HepG2 (cell line): ENCODE measurements around the gene TTC19. TPM values are rescaled to one million over a fixed set of nuclear protein-coding genes. Genes with fewer than 3 reads are reported as not detected.

Experiments used
- ATAC-seq: fragments of 200-7000 bp; cut with Tn5 transposase; 3 replicates; pipeline ENCODE4 v1.9.1; 2020; ENCODE audit warnings: mild to moderate bottlenecking, moderate library complexity
- BruUV-seq: library from RNA; stranded (reverse); fragments of 400-500 nt; replicated peaks from 2 replicates; lab custom pipeline; 2021; lab: Mats Ljungman, UMichigan
- CTCF ChIA-PET: fragments of 300-600 bp; formaldehyde crosslinking; extraction: SDS; loops from one replicate; lab custom pipeline; 2021; ENCODE audit warnings: low total read pairs, inconsistent platforms, low intra/inter-chr PET ratio; lab: Yijun Ruan, JAX
- POLR2A ChIA-PET: fragments of 350-600 bp; sonication (Branson Sonifier 250); formaldehyde crosslinking; loops from one replicate; lab custom pipeline; 2020; ENCODE audit warnings: antibody characterized with exemption, inconsistent platforms; lab: Yijun Ruan, JAX
- DNase-seq: peaks from one replicate; pipeline ENCODE4 v3.0.0-alpha.2; 2015; ENCODE audit warnings: low spot score
- FAIRE-seq: peaks from 3 replicates; lab custom pipeline; 2011; peaks lifted over from hg19 to GRCh38; lab: Jason Lieb, UNC
- H2AFZ ChIP-seq: one replicate; pipeline ENCODE4 v1.6.1; 2011; ENCODE audit warnings: low read length, inconsistent platforms
- H3K27ac ChIP-seq: fragments of 300-600 bp; 3 replicates; pipeline ENCODE4 v1.8.0; 2011; ENCODE audit warnings: mixed run types, mild to moderate bottlenecking, mixed read lengths, low read length, inconsistent platforms; ENCODE audit not compliant: insufficient read depth; ENCODE audit errors: extremely low read length
- H3K27me3 ChIP-seq, 2 experiments: fragments of 200-600 bp in 1 of 2; 2 replicates in 1 of 2; 3 replicates in 1 of 2; pipeline versions ENCODE4 v1.6.0 to v1.8.0; 2011; ENCODE audit warnings: low read length in 2 of 2, mild to moderate bottlenecking in 2 of 2, moderate library complexity in 2 of 2, inconsistent platforms in 1 of 2; ENCODE audit not compliant: insufficient read depth in 2 of 2, control insufficient read depth in 1 of 2
- H3K36me3 ChIP-seq, 2 experiments: fragments of 200-600 bp in 1 of 2; replicated peaks in 1 of 2; 2 replicates in 1 of 2; 3 replicates in 1 of 2; pipeline versions ENCODE4 v1.5.1 to v1.8.0; 2011; ENCODE audit warnings: low read length in 2 of 2, inconsistent platforms in 1 of 2; ENCODE audit not compliant: insufficient read depth in 2 of 2, control insufficient read depth in 1 of 2
- H3K4me1 ChIP-seq: 2 replicates; pipeline ENCODE4 v1.5.1; 2012; ENCODE audit warnings: low read length, inconsistent platforms; ENCODE audit not compliant: insufficient read depth
- H3K4me2 ChIP-seq: 2 replicates; pipeline ENCODE4 v1.6.0; 2011; ENCODE audit warnings: low read depth, low read length, inconsistent platforms
- H3K4me3 ChIP-seq, 3 experiments: fragments of 200-600 bp in 1 of 3; sonication (generic), shearing (Covaris generic) in 1 of 3; replicated peaks in 1 of 3; 2 replicates each; pipeline ENCODE4 v1.5.1; 2011 to 2016; ENCODE audit warnings: low read length in 3 of 3, inconsistent platforms in 2 of 3, low read depth in 2 of 3, mild to moderate bottlenecking in 2 of 3, control low read depth in 1 of 3, mixed read lengths in 1 of 3; ENCODE audit not compliant: insufficient read depth in 1 of 3
- H3K79me2 ChIP-seq: one replicate; pipeline ENCODE4 v1.6.1; 2011; ENCODE audit warnings: low read length, inconsistent platforms; ENCODE audit not compliant: insufficient read depth
- H3K9ac ChIP-seq: 2 replicates; pipeline ENCODE4 v1.6.0; 2011; ENCODE audit warnings: mild to moderate bottlenecking, low read depth, low read length, inconsistent platforms; ENCODE audit not compliant: insufficient read depth
- H3K9me3 ChIP-seq: 2 replicates; pipeline ENCODE4 v1.5.1; 2012; ENCODE audit warnings: mild to moderate bottlenecking, low read length
- H4K20me1 ChIP-seq: 2 replicates; pipeline ENCODE4 v1.6.0; 2011; ENCODE audit warnings: inconsistent platforms, mild to moderate bottlenecking, low read length, moderate library complexity; ENCODE audit not compliant: insufficient read depth
- ELF4 ChIP-seq: sonication (generic); formaldehyde crosslinking; IDR thresholded peaks from 2 replicates; pipeline ENCODE4 v1.5.0; 2020; ENCODE audit warnings: missing genetic modification reagents, mild to moderate bottlenecking, moderate library complexity, borderline replicate concordance
- HDAC1 ChIP-seq: sonication (generic); formaldehyde crosslinking; IDR thresholded peaks from 2 replicates; pipeline ENCODE4 v1.5.1; 2020; ENCODE audit warnings: mild to moderate bottlenecking, missing genetic modification reagents
- HNRNPLL ChIP-seq: fragments of 200-400 bp; formaldehyde crosslinking; IDR thresholded peaks from 2 replicates; pipeline ENCODE4 v1.6.1; 2017; ENCODE audit warnings: mild to moderate bottlenecking, low read depth, low read length; ENCODE audit not compliant: poor library complexity, severe bottlenecking
- MATR3 ChIP-seq: sonication (generic); formaldehyde crosslinking; IDR thresholded peaks from 2 replicates; pipeline ENCODE4 v1.4.0; 2020; ENCODE audit warnings: missing genetic modification reagents
- MYC ChIP-seq: sonication (generic); formaldehyde crosslinking; IDR thresholded peaks from 2 replicates; pipeline ENCODE4 v1.9.0; 2021; ENCODE audit warnings: missing genetic modification reagents, borderline replicate concordance
- NONO ChIP-seq, 2 experiments: fragments of 450-650 bp in 1 of 2; sonication (generic) in 1 of 2; formaldehyde crosslinking in 1 of 2; IDR thresholded peaks in 1 of 2; conservative IDR thresholded peaks in 1 of 2; 2 replicates each; pipeline versions ENCODE4 v1.6.1 to v1.8.0; 2017 to 2022; ENCODE audit warnings: mild to moderate bottlenecking in 1 of 2, missing genetic modification reagents in 1 of 2, moderate library complexity in 1 of 2
- RARG ChIP-seq: sonication (generic); formaldehyde crosslinking; IDR thresholded peaks from 2 replicates; pipeline ENCODE4 v1.4.0; 2020; ENCODE audit warnings: low read depth, mild to moderate bottlenecking, missing genetic modification reagents
- TBP ChIP-seq: sonication (generic); formaldehyde crosslinking; IDR thresholded peaks from 2 replicates; pipeline ENCODE4 v1.5.0; 2020; ENCODE audit warnings: missing genetic modification reagents
- U2AF1 ChIP-seq: fragments of 200-400 bp; formaldehyde crosslinking; optimal IDR thresholded peaks from 2 replicates; pipeline ENCODE3; 2017; ENCODE audit warnings: mild to moderate bottlenecking, low read depth, low read length
- ZNF224 ChIP-seq: sonication (generic); formaldehyde crosslinking; IDR thresholded peaks from 2 replicates; pipeline ENCODE4 v1.5.0; 2020; ENCODE audit warnings: mild to moderate bottlenecking, missing genetic modification reagents
- ZNF251 ChIP-seq: sonication (generic); formaldehyde crosslinking; IDR thresholded peaks from 2 replicates; pipeline ENCODE4 v1.9.0; 2021; ENCODE audit warnings: mild to moderate bottlenecking, missing genetic modification reagents
- ZNF367 ChIP-seq: sonication (generic); formaldehyde crosslinking; IDR thresholded peaks from 2 replicates; pipeline ENCODE4 v1.4.0; 2020; ENCODE audit warnings: missing genetic modification reagents, borderline replicate concordance
- ZNF496 ChIP-seq: sonication (generic); formaldehyde crosslinking; IDR thresholded peaks from 2 replicates; pipeline ENCODE4 v1.8.1; 2023; ENCODE audit warnings: mild to moderate bottlenecking, moderate library complexity, missing genetic modification reagents; ENCODE audit not compliant: insufficient replicate concordance
- ZNF609 ChIP-seq: sonication (generic); formaldehyde crosslinking; IDR thresholded peaks from 2 replicates; pipeline ENCODE4 v1.4.0; 2020; ENCODE audit warnings: mild to moderate bottlenecking, missing genetic modification reagents, borderline replicate concordance
- WGBS: methylation state at CpG from one replicate; pipeline ENCODE4 v1.1.6; 2017; ENCODE audit warnings: low lambda C conversion rate; 5-methylcytosine and 5-hydroxymethylcytosine counted together
- in situ Hi-C: cut with HindIII; loops from 2 replicates; pipeline ENCODE4 v1.10.0; 2017; ENCODE audit warnings: low pct_unique_long_range_greater_than_20kb; ENCODE audit not compliant: extremely low pct_ligation_motif_present
- intact Hi-C: fragments of 100-400 bp; cut with micrococcal nuclease; formaldehyde crosslinking; loops from one replicate; pipeline ENCODE4 v1.10.0; 2022; ENCODE audit not compliant: unreplicated experiment
- polyA plus RNA-seq, 8 experiments: library from polyadenylated mRNA; depleted of rRNA in 3 of 8; stranded (reverse) in 7 of 8; unstranded in 1 of 8; fragments of >200 nt; fragmentation: Illumina TruSeq in 4 of 8; extraction: Trizol in 4 of 8; gene quantifications; 2 replicates each; pipeline versions ENCODE4 v1.2.1 to v1.2.3, GENCODE V29; 2011 to 2016; ENCODE audit warnings: low read depth in 4 of 8, missing spikeins in 1 of 8, mixed read lengths in 1 of 8; ENCODE audit not compliant: insufficient read depth in 1 of 8
- total RNA-seq, 5 experiments: library from RNA; depleted of rRNA; stranded (reverse); fragments of >200 nt; fragmentation: Illumina TruSeq; extraction: Trizol; gene quantifications; 2 replicates each; pipeline ENCODE4 v1.2.3, GENCODE V29; 2016; ENCODE audit warnings: low read depth in 1 of 5

The TTC19 gene
- total and polyA plus RNA-seq, 2 of the 13 experiments (the other 11 are each of a cell fraction or from before 2014, with no cell fraction given): 4.4 to 24.3 TPM

DNA sequence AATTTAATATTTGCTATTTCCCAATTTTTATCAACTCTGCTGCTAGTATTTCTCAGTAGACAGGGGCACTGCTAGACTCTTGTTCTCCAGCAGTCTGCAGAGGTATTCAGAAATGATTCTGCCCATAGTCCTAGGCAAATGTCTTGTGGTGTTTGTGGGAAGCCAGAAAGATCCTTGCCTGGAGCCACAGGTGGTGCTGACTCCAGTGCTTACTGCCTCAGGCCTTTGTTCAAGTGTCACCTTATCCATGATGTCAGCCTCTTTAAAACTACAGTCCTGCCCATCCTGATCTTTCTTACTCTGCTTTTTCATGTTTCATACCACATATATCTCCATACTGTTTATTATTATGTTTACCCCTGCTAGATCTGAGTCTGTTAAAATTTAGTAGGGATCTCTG lies 26.6 kb upstream of the TTC19 start:
- intact Hi-C loops: no loop called here
- no peak for FAIRE-seq
- ChIA-PET POLR2A (no interaction called here), CTCF (no interaction called here)
- no TSS peak for BruUV-seq
- Histone ChIP-seq H3K9ac (no peak overlapping the region), H3K4me3 (no peak overlapping the region), H3K79me2 (peaks cover 15% of the 10 kb centered on the region), H3K4me2 (no peak overlapping the region), H3K36me3 (peaks cover 7 to 17% of the 10 kb centered on the region in 2 experiments; a peak in 4 of 5 replicates), H3K27me3 (no peaks in the 10 kb centered on the region), H3K4me1 (peaks cover 8% of the 10 kb centered on the region), H3K9me3 (no peaks in the 10 kb centered on the region), H2AFZ (no peak overlapping the region), H3K27ac (no peak overlapping the region), H4K20me1 (no peaks in the 10 kb centered on the region)
- in situ Hi-C loops: no loop called here
- no peak for DNase-seq
- no peak for ATAC-seq
- no peak for TF ChIP-seq ELF4 (CRISPR knock-in tag)
- TF ChIP-seq RARG (CRISPR knock-in tag): no peak
- TF ChIP-seq HDAC1: no peak
- TF ChIP-seq U2AF1: no peak
- no peak for TF ChIP-seq ZNF251 (CRISPR knock-in tag)
- no peak for TF ChIP-seq HNRNPLL
- no peak for TF ChIP-seq ZNF496 (CRISPR knock-in tag)

DNA sequence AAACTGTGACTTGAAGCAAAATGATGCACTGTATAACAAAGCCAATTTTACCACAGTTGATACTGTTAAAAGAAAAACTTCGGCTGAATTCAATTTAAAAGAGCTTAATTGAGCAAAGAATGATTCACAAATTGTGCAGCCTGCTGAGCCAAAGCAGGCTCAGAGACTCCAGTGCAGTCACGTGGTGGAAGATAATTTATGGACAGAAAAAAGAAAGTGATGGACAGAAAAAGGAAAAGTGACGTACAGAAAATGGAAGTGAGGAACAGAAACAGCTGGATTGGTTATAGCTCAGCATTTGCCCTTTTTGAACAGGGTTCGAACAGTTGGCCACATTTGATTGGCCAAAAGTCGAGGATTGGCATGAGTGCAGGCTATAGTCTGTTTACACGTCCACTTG lies 25.8 kb upstream of the TTC19 start:
- Histone ChIP-seq H3K27me3 (no peaks in the 10 kb centered on the region), H3K27ac (no peak overlapping the region), H3K36me3 (peaks cover 7 to 17% of the 10 kb centered on the region in 2 experiments; a peak in 4 of 5 replicates), H2AFZ (no peak overlapping the region), H3K4me3 (no peak overlapping the region), H4K20me1 (no peaks in the 10 kb centered on the region), H3K79me2 (peaks cover 7% of the 10 kb centered on the region), H3K4me1 (no peaks in the 10 kb centered on the region), H3K9me3 (no peaks in the 10 kb centered on the region), H3K4me2 (no peak overlapping the region), H3K9ac (no peak overlapping the region)
- 93% methylated on average over 6 of the region's 6 CpGs for WGBS
- DNase-seq: no peak
- no peak for FAIRE-seq
- BruUV-seq: no TSS peak
- ChIA-PET CTCF (no interaction called here), POLR2A (no interaction called here)
- intact Hi-C loops (no loop called here), in situ Hi-C loops (no loop called here)
- no peak for ATAC-seq
- TF ChIP-seq ZNF367 (no peak), TBP (CRISPR knock-in tag) (no peak), NONO (IDR thresholded peaks at IDR 0.05) (no peak), NONO (CRISPR knock-in tag; conservative IDR thresholded peaks at IDR 0.05) (no peak), ZNF224 (no peak), MATR3 (no peak), MYC (no peak), ZNF609 (CRISPR knock-in tag) (no peak)
